ENCODE measurements around the gene BBS9. TPM values are rescaled to one million over a fixed set of nuclear protein-coding genes. Genes with fewer than 3 reads are reported as not detected.

The BBS9 gene
- total and polyA plus RNA-seq, 9 of the 15 experiments (the other 6 are each of a cell fraction or from before 2014, with no cell fraction given) = 0.77 to 3.3 (median 2.4) TPM

DNA sequence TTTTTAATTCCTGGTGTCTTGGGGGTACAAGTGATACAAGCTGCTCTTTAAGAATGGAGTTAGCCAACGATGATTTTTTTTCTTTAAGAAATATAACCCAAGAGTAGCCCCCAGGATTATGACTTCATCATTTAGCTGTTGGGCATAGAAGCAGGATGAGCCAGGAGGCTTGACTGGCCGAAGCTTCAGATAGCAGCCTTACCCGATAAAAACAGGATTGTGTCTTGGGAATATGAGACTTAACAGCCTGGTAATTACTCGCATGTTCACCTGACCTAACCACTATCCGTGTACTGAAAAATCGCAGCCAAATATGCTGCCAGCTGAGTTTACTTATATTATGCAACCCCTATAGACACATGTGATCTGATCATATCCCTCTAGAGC is 430.0 kb downstream of the BBS9 start (continued):
- TF ChIP-seq, protein P1, sequence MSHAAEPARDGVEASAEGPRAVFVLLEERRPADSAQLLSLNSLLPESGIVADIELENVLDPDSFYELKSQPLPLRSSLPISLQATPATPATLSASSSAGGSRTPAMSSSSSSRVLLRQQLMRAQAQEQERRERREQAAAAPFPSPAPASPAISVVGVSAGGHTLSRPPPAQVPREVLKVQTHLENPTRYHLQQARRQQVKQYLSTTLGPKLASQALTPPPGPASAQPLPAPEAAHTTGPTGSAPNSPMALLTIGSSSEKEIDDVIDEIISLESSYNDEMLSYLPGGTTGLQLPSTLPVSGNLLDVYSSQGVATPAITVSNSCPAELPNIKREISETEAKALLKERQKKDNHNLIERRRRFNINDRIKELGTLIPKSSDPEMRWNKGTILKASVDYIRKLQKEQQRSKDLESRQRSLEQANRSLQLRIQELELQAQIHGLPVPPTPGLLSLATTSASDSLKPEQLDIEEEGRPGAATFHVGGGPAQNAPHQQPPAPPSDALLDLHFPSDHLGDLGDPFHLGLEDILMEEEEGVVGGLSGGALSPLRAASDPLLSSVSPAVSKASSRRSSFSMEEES (CRISPR knock-in tag; IDR thresholded peaks at IDR 0.05) = no peak
- TF ChIP-seq GTF2A2 (tag; IDR thresholded peaks at IDR 0.05) (no peak), CBX8 (IDR thresholded peaks at IDR 0.05; ENCODE audit: borderline replicate concordance, extremely low read depth, low read depth, low read length, poor library complexity, severe bottlenecking) (no peak), ZEB2 (IDR thresholded peaks at IDR 0.05) (no peak), GTF2F1 (IDR thresholded peaks at IDR 0.05; ENCODE audit: low read depth, low read length) (no peak), ZC3H4 (CRISPR knock-in tag; IDR thresholded peaks at IDR 0.05; ENCODE audit: borderline replicate concordance) (no peak), LCOR (CRISPR knock-in tag; IDR thresholded peaks at IDR 0.05) (no peak), ZNF449 (CRISPR knock-in tag; IDR thresholded peaks at IDR 0.05) (no peak), PML (IDR thresholded peaks at IDR 0.05; ENCODE audit: low read length) (no peak), ZNF780A (CRISPR knock-in tag; IDR thresholded peaks at IDR 0.05) (no peak), FOXA1 (IDR thresholded peaks at IDR 0.05; ENCODE audit: borderline replicate concordance) (no peak), SRSF9 (IDR thresholded peaks at IDR 0.05; ENCODE audit: borderline replicate concordance, low read depth, low read length) (no peak), ZNF395 (CRISPR knock-in tag; IDR thresholded peaks at IDR 0.05) (no peak), MAFF (IDR thresholded peaks at IDR 0.05; ENCODE audit: low read length) (no peak)

All from K562 (cell line).